ENCODE data around the gene SVEP1.

SVEP1 gene

DNA sequence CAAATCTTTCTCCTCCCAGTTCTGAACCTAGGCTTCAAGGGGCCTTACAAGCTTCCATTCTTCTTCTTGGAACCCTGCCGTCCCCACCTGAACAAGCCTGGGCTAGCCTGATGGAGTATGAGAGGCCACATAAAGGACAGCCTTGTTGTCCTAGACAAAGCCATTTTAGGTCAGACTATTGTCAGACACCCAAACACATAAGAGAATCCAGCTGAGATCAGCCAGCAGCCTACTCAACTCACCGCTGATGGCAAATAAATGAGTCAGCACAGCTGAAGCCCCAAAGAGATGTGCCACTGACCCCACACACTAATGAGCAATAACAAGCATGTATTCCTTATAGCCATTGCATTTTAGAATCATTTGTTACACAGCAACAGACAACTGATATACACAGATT is 33.8 kb downstream of the SVEP1 start:
- TF ChIP-seq, protein P1, sequence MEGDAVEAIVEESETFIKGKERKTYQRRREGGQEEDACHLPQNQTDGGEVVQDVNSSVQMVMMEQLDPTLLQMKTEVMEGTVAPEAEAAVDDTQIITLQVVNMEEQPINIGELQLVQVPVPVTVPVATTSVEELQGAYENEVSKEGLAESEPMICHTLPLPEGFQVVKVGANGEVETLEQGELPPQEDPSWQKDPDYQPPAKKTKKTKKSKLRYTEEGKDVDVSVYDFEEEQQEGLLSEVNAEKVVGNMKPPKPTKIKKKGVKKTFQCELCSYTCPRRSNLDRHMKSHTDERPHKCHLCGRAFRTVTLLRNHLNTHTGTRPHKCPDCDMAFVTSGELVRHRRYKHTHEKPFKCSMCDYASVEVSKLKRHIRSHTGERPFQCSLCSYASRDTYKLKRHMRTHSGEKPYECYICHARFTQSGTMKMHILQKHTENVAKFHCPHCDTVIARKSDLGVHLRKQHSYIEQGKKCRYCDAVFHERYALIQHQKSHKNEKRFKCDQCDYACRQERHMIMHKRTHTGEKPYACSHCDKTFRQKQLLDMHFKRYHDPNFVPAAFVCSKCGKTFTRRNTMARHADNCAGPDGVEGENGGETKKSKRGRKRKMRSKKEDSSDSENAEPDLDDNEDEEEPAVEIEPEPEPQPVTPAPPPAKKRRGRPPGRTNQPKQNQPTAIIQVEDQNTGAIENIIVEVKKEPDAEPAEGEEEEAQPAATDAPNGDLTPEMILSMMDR (IDR thresholded peaks at IDR 0.05; ENCODE audit: low read depth, low read length): no peak
- TF ChIP-seq POLR2A (IDR thresholded peaks at IDR 0.05; ENCODE audit: extremely low read depth, insufficient read length) (no peak), MYC (IDR thresholded peaks at IDR 0.05; ENCODE audit: low read depth, low read length) (no peak)
- TF ChIP-seq, protein P2, sequence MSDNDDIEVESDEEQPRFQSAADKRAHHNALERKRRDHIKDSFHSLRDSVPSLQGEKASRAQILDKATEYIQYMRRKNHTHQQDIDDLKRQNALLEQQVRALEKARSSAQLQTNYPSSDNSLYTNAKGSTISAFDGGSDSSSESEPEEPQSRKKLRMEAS (IDR thresholded peaks at IDR 0.05; ENCODE audit: low read depth, low read length): no peak
- H3K4me3 ChIP-seq (ENCODE audit: low read depth, low read length): no peak overlapping the region
- no peak for DNase-seq (ENCODE audit: low read depth)

DNA sequence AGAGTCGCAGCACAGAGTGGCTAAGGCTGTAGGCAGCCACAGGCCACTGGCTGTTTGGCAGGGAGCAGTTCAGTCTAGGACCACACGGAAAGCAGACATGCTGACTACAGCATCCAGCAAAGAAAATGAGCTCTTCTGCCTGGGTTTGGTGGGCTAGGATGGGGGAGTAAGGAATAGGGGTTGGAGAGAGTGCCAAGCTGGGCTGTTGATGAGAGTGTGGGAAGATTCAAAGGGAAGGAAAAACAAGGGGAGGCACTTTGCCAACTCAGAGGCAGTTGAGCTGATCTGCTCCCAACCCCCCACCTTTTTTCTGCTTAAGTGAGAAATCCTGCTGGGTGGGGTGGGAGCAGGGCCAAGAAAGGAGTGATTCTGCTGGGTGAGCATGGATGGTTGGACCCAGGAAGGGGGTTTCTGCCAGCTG is 35.9 kb downstream of the SVEP1 start:
- TF ChIP-seq MYC (IDR thresholded peaks at IDR 0.05; ENCODE audit: low read depth, low read length) (no peak), POLR2A (IDR thresholded peaks at IDR 0.05; ENCODE audit: extremely low read depth, insufficient read length) (no peak)
- TF ChIP-seq, protein P2 (IDR thresholded peaks at IDR 0.05; ENCODE audit: low read depth, low read length): no peak
- TF ChIP-seq, protein P1 (IDR thresholded peaks at IDR 0.05; ENCODE audit: low read depth, low read length): no peak
- no peak overlapping the region for H3K4me3 ChIP-seq (ENCODE audit: low read depth, low read length)
- no peak for DNase-seq (ENCODE audit: low read depth)

DNA sequence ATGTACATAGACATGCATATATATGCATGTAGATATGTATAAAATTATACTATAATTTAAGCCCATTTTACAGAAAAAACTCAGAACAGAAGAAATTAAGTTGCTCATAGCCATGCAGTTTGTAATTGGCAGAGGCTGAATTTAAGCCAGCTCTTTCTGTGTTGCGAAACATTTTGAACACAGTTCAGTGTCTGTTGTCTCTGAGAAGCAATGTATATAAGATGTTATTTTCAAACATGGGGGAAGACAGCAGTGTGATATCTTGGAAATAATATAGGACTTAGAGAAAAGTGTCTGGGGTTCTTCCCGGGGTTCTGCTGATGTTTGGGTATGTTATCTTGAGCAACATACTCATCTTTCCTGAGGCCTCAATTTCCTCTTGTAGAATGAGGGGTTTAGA is 37.6 kb downstream of the SVEP1 start:
- TF ChIP-seq, protein P1 (IDR thresholded peaks at IDR 0.05; ENCODE audit: low read depth, low read length): no peak
- no peak for TF ChIP-seq POLR2A (IDR thresholded peaks at IDR 0.05; ENCODE audit: extremely low read depth, insufficient read length)
- TF ChIP-seq, protein P2 (IDR thresholded peaks at IDR 0.05; ENCODE audit: low read depth, low read length): no peak
- no peak for TF ChIP-seq MYC (IDR thresholded peaks at IDR 0.05; ENCODE audit: low read depth, low read length)
- no peak overlapping the region for H3K4me3 ChIP-seq (ENCODE audit: low read depth, low read length)
- no peak for DNase-seq (ENCODE audit: low read depth)

DNA sequence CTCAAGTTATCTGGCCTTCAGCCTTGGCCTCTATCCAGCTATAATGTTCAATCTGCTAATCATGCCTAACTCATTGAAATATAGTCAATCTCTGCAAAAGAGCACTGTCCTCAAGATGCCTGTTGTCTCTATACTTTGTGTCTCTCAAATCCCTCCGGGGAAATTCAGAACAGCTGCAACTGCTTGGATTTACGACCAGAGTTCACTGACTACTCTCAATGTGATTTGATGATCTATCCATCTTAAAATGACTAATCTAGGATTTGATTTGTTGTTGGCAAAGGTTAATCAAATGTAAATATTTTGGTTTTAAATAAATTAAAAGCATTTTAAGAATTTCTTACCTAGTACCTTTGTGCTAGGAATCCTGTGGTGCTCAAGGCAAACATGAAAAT is 40.9 kb downstream of the SVEP1 start:
- no peak for DNase-seq (ENCODE audit: low read depth)
- TF ChIP-seq POLR2A (IDR thresholded peaks at IDR 0.05; ENCODE audit: extremely low read depth, insufficient read length) (no peak), MYC (IDR thresholded peaks at IDR 0.05; ENCODE audit: low read depth, low read length) (no peak)
- TF ChIP-seq, protein P1 (IDR thresholded peaks at IDR 0.05; ENCODE audit: low read depth, low read length): no peak
- TF ChIP-seq, protein P2 (IDR thresholded peaks at IDR 0.05; ENCODE audit: low read depth, low read length): no peak
- no peak overlapping the region for H3K4me3 ChIP-seq (ENCODE audit: low read depth, low read length)

DNA sequence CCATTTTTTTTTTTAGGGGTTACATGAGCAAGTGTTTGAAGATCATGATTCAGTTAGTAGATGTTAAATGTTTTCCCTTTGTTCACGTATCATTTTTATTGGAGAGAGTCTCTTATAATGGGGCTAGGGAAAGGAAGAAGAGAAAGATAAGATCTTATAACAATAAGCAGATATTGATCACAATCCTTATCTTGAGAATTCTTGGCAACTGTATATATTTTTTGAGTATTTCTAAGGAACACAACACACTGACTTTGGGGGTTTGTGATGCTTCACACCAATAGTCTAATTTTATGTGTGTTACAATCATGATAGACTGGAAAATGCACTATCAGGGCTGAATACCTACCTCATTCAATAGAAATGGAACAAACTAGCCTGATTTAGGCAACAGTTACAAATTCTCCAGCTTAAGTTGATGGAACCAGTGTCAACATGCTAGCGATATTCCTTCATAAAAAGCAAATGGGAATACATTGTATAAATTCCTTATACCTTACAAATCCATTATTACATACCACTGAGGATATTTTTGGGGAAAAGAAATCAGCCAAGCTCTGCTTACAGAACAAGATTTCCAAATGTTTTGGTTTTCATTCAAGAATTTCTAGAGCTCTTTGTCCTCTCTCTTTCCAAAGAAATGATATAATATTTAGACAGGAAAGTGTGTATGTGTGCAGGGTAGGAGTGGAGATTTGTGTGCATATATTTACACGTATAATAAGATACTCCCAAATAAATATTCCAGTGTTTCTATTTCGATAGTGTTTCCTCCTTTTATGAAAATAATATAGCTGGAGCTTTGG is 41.5 kb downstream of the SVEP1 start:
- no peak for DNase-seq (ENCODE audit: low read depth)
- H3K4me3 ChIP-seq (ENCODE audit: low read depth, low read length): no peak overlapping the region
- TF ChIP-seq, protein P2 (IDR thresholded peaks at IDR 0.05; ENCODE audit: low read depth, low read length): no peak
- TF ChIP-seq MYC (IDR thresholded peaks at IDR 0.05; ENCODE audit: low read depth, low read length) (no peak), POLR2A (IDR thresholded peaks at IDR 0.05; ENCODE audit: extremely low read depth, insufficient read length) (no peak)
- TF ChIP-seq, protein P1 (IDR thresholded peaks at IDR 0.05; ENCODE audit: low read depth, low read length): no peak
